Stomach (tissue), 9 donors: Measurements from ENCODE around the gene ECE1. TPM values are rescaled to one million over a fixed set of nuclear protein-coding genes. Genes with fewer than 3 reads are reported as not detected.

Source experiments
- DNase-seq, 2 donors: peaks; one replicate each; pipeline versions ENCODE4 v3.0.0 to v3.0.0-alpha.2; 2013 to 2019
- H3K27ac ChIP-seq, 5 donors: fragments of 200-600 bp in 4 of 5; sonication (generic) in 4 of 5; one replicate each; pipeline ENCODE4 v1.5.1; 2013 to 2019; ENCODE audit warnings: mild to moderate bottlenecking in 1 of 5, moderate library complexity in 1 of 5
- H3K27me3 ChIP-seq, 3 donors: fragments of 200-600 bp; sonication (generic); one replicate each; pipeline ENCODE4 v1.5.1; 2017 to 2019; ENCODE audit warnings: mixed run types in 1 of 3
- H3K36me3 ChIP-seq, 4 donors: fragments of 200-600 bp; sonication (generic); 1 replicate in 3 of 4; 2 replicates in 1 of 4; pipeline ENCODE4 v1.5.1; 2016 to 2019
- H3K4me1 ChIP-seq, 4 donors: fragments of 200-600 bp; sonication (generic); one replicate each; pipeline ENCODE4 v1.5.1; 2016 to 2019
- H3K4me3 ChIP-seq, 4 donors: fragments of 200-600 bp; sonication (generic) in 3 of 4; one replicate each; pipeline ENCODE4 v1.5.1; 2016 to 2019; ENCODE audit warnings: mild to moderate bottlenecking in 1 of 4
- H3K9me3 ChIP-seq, 4 donors: fragments of 200-600 bp; sonication (generic); one replicate each; pipeline ENCODE4 v1.5.1; 2016 to 2019
- CTCF ChIP-seq, 7 experiments: fragments of 450-650 bp in 4 of 7; fragments of 200-600 bp in 3 of 7; sonication (generic) in 3 of 7; IDR thresholded peaks; one replicate each; pipeline ENCODE4 v1.5.1; 2016 to 2019; ENCODE audit warnings: antibody characterized with exemption in 7 of 7, control low read depth in 2 of 7, mild to moderate bottlenecking in 1 of 7
- EP300 ChIP-seq: sonication (generic); formaldehyde crosslinking; IDR thresholded peaks from one replicate; pipeline ENCODE4 v1.6.1; 2017; ENCODE audit warnings: antibody characterized with exemption
- POLR2A ChIP-seq, 4 donors: fragments of 450-650 bp; IDR thresholded peaks; one replicate each; pipeline ENCODE4 v1.6.1; 2016; ENCODE audit warnings: antibody characterized with exemption in 4 of 4, control low read depth in 2 of 4, mild to moderate bottlenecking in 1 of 4, moderate library complexity in 1 of 4
- POLR2AphosphoS5 ChIP-seq, 3 donors: sonication (generic); formaldehyde crosslinking; IDR thresholded peaks; one replicate each; pipeline ENCODE4 v1.6.1; 2016; ENCODE audit warnings: antibody characterized with exemption in 3 of 3
- whole genome bisulfite sequencing, 5 donors: extraction: QIAGEN DNeasy Blood & Tissue Kit in 3 of 5; methylation state at CpG; one replicate each; pipeline versions ENCODE4 v1.1.5 to v1.1.7; 2013 to 2018; 5-methylcytosine and 5-hydroxymethylcytosine counted together
- intact Hi-C: fragments of 100-400 bp; cut with DNase I; formaldehyde crosslinking; loops from one replicate; pipeline ENCODE4 v1.15.1; 2023; ENCODE audit warnings: low total_unique reads
- polyA plus RNA-seq, 3 donors: library from polyadenylated mRNA; stranded (reverse); fragments of 200-250 nt; gene quantifications; one replicate each; pipeline ENCODE4 v1.2.3, GENCODE V29; 2013
- total RNA-seq, 5 donors: library from RNA; depleted of rRNA; stranded (reverse); fragments of >200 nt; gene quantifications; one replicate each; pipeline versions ENCODE4 v1.1.0 to v1.2.3, GENCODE V29; 2014 to 2016
- donor health status: healthy with polysubstance abuse.
- donor health status: Bipolar disorder and iron deficiency.
- donor health status: healthy.

Gene ECE1
- total and polyA plus RNA-seq, 8 donors: 17.6 to 574 (median 42.6) TPM

DNA sequence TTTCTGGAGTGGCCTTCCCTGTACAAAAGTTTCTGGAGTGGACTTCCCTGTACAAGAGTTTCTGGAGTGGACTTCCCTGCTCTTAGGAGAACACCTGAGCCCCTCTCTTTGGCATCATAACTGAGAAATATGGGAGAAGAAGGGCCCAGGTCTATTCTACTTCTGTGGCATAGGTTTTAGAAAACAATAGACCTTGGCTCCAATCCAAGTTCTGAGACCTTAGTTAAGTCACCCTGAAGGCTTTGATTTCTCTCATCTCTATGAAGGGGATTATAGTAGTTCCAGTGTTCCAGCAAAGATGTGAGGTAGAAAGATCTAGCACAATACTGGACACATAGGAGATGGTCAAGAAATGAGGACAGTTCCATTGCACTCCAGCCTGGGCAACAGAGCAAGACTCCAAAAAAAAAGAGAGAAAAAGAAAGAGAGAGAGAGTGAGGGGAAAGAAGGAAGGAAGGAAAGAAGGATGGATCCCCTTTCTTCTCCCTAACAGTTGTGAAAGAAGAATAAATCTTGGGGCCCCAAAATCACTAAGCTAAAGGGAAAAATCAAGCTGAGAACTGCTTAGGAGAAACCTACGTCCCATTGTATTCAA is 100.3 kb downstream of the ECE1 start:
- intact Hi-C loops: loop anchor here (10.0 kb wide), 1 partner anchor 495 kb away; no protein-coding TSS in a partner anchor
- Histone ChIP-seq H3K27ac (peak overlapping the region in 1 of 5 donors; percentile 65), H3K4me1 (peaks cover 0 to 27% (median 6%) of the 10 kb centered on the region in 4 donors), H3K9me3 (no peaks in the 10 kb centered on the region), H3K36me3 (no peaks in the 10 kb centered on the region), H3K4me3 (no peak overlapping the region), H3K27me3 (no peaks in the 10 kb centered on the region)
- peak in 1 of 2 donors; percentile 40 for DNase-seq
- TF ChIP-seq EP300 (no peak), CTCF (IDR thresholded peaks at IDR 0.05) (no peak), POLR2A (IDR thresholded peaks at IDR 0.05) (no peak), POLR2AphosphoS5 (IDR thresholded peaks at IDR 0.05) (no peak)
- WGBS, 5 donors: 95 to 100% (median 97%) methylated on average over 1 of the region's 1 CpG

DNA sequence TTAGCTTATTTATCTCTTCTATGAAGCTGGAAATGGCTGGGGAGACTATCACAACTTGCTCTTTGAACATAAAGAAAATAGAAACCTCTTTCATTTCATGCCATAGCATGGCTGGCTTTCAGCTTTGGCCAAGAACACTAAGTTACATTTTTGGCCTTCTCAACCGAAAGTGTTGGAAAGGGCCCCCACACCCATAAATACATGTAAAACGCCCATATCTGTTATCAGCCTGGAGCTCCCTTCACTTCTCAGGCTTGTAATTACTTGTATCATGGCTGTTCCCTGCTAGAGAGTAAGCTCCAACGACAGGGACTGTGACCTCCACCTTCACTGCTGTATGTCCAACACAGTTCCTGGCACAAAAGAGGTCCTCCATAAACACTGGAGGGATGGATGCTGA is 100.8 kb downstream of the ECE1 start:
- TF ChIP-seq POLR2A (IDR thresholded peaks at IDR 0.05): no peak
- TF ChIP-seq EP300: no peak
- no peak for TF ChIP-seq CTCF (IDR thresholded peaks at IDR 0.05)
- 30 to 63% (median 40%) methylated on average over 3 of the region's 3 CpGs for WGBS, 5 donors
- no peaks in the 10 kb centered on the region for H3K27me3 ChIP-seq
- H3K36me3 ChIP-seq: no peaks in the 10 kb centered on the region
- DNase-seq: no peak
- H3K9me3 ChIP-seq: no peaks in the 10 kb centered on the region
- intact Hi-C loops: no loop called here
- H3K4me1 ChIP-seq: peaks cover 0 to 25% (median 5%) of the 10 kb centered on the region in 4 donors
- no peak overlapping the region for H3K4me3 ChIP-seq
- H3K27ac ChIP-seq: peak overlapping the region in 1 of 5 donors; percentile 3

DNA sequence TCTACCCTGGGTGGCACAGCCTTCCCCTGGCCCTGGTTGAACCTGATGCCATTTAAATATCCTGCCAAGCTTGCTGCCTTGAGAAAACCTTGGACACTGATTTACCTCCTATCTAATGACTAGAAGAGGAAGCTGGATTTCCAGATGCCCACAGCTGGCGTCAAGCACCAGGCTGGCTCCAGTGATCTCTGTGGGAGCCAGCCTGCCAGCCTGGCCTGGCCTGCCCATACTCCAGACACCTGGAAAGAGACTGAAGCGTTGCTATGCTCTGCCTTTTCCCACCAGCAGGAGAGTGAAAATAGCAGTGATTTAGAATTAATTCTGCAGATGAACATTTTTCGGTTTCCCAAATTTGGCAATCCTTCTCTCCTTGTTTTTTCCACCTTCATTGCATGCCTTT is 102.0 kb downstream of the ECE1 start:
- Histone ChIP-seq H3K9me3 (no peaks in the 10 kb centered on the region), H3K4me3 (no peak overlapping the region), H3K27me3 (no peaks in the 10 kb centered on the region), H3K36me3 (no peaks in the 10 kb centered on the region), H3K4me1 (peaks cover 0 to 25% (median 5%) of the 10 kb centered on the region in 4 donors), H3K27ac (no peak overlapping the region)
- 87 to 97% (median 95%) methylated on average over 3 of the region's 3 CpGs for whole genome bisulfite sequencing, 5 donors
- intact Hi-C loops: no loop called here
- DNase-seq: no peak
- TF ChIP-seq POLR2A (IDR thresholded peaks at IDR 0.05) (no peak), EP300 (no peak), CTCF (IDR thresholded peaks at IDR 0.05) (no peak), POLR2AphosphoS5 (IDR thresholded peaks at IDR 0.05) (no peak)

- intact Hi-C loops: no loop called here
- Histone ChIP-seq H3K4me3 (no peak overlapping the region), H3K9me3 (no peaks in the 10 kb centered on the region), H3K27ac (no peak overlapping the region), H3K27me3 (no peaks in the 10 kb centered on the region), H3K36me3 (no peaks in the 10 kb centered on the region), H3K4me1 (peaks cover 0 to 3% (median 0%) of the 10 kb centered on the region in 4 donors)
- DNase-seq: no peak
- TF ChIP-seq POLR2AphosphoS5 (IDR thresholded peaks at IDR 0.05) (no peak), POLR2A (IDR thresholded peaks at IDR 0.05) (no peak), CTCF (IDR thresholded peaks at IDR 0.05) (no peak), EP300 (no peak)
- WGBS, 5 donors: 88 to 97% (median 92%) methylated on average over 5 of the region's 5 CpGs
Measured at GRCh38 chr1:21185221-21185731, 105.0 kb downstream of the ECE1 start.
